GM13976 (cell line): Measurements from ENCODE around the gene NDUFAF7.
"Not testable (repeated sequence)": the region's sequence is repeated elsewhere in the genome, so short reads cannot be mapped to it uniquely, and the experiment has no call there.

Experiments
- DNase-seq: peaks from one replicate; pipeline ENCODE4 v3.0.0; 2012; ENCODE audit warnings: low spot score
- in situ Hi-C: fragments of 300-500 bp; cut with MboI; formaldehyde crosslinking; loops from one replicate; pipeline ENCODE4 v1.12.0; 2022; ENCODE audit warnings: low sequenced_read_pairs, mixed read lengths, inconsistent platforms; ENCODE audit not compliant: unreplicated experiment
- TF ChIP-seq, protein P1 (sequence below): IDR thresholded peaks from 2 replicates; pipeline ENCODE4 v1.5.1; 2012; ENCODE audit warnings: borderline replicate concordance, mild to moderate bottlenecking; ENCODE audit not compliant: insufficient read depth; ENCODE audit errors: extremely low read depth, missing control alignments, control extremely low read depth

Gene NDUFAF7

DNA sequence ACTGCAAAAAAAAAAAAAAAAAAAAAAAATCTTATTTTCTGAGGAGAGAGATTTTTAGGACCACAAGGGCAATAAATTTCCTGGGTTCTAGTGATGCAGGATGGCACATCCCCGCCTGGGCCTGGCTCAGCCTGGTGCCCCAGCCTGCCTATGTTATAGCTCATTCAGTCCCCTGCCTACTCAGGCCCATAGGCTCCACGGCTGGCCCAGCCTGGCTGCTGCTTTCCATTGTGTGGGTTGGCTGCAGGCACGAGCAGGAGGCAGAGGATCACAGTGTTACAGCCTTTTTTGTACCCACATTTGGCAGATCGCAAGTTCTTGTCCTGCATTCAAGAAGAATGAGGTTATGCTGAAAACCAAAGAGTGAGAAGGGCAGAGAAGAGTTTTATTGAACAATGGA, 40.2 kb upstream of the NDUFAF7 start:
- in situ Hi-C loops, result no loop called here
- no peak for DNase-seq
- TF ChIP-seq, protein P1, sequence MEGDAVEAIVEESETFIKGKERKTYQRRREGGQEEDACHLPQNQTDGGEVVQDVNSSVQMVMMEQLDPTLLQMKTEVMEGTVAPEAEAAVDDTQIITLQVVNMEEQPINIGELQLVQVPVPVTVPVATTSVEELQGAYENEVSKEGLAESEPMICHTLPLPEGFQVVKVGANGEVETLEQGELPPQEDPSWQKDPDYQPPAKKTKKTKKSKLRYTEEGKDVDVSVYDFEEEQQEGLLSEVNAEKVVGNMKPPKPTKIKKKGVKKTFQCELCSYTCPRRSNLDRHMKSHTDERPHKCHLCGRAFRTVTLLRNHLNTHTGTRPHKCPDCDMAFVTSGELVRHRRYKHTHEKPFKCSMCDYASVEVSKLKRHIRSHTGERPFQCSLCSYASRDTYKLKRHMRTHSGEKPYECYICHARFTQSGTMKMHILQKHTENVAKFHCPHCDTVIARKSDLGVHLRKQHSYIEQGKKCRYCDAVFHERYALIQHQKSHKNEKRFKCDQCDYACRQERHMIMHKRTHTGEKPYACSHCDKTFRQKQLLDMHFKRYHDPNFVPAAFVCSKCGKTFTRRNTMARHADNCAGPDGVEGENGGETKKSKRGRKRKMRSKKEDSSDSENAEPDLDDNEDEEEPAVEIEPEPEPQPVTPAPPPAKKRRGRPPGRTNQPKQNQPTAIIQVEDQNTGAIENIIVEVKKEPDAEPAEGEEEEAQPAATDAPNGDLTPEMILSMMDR, result no peak

DNA sequence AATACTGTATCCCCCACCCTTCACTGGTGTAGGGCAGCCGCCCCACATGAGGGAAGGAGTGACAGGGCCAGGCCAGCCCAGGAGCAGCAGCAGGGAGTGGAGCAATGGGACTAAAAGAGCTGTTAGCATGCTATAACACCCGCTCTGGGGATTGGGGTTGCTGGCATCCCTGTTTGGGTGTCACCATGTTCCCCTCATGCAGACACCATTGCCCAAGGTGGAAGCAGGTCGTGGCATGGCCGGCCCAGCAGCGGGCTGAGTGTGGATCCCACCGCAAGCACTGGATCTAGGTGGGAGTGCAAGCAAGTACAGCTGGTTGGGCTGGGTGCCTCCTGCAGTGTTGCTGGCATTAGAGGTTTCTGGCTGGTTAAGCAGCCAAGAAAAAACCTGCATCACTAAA, 39.7 kb upstream of the NDUFAF7 start:
- TF ChIP-seq, protein P1, result no peak
- in situ Hi-C loops, result no loop called here
- DNase-seq, result no peak

DNA sequence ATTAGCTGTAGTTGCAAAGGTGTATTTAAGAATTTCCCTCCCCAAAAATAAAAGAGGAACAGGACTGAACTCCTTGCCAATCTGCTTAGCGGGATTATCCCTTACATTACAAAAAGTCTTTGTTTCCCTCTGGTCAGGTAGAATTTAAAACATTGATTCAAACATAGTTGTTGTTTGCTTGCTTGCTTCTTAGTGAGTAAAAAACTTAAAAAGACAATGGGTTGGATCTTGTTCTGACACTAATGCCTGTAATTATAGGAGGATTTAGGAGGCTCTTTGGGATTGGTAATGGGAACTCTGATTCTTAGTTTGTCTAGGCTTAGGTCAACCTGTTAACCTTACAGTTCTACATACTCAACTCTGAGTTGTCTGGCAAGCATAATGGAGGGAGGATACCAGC, 38.9 kb upstream of the NDUFAF7 start:
- TF ChIP-seq, protein P1, result no peak
- in situ Hi-C loops, result no loop called here
- DNase-seq, result no peak

DNA sequence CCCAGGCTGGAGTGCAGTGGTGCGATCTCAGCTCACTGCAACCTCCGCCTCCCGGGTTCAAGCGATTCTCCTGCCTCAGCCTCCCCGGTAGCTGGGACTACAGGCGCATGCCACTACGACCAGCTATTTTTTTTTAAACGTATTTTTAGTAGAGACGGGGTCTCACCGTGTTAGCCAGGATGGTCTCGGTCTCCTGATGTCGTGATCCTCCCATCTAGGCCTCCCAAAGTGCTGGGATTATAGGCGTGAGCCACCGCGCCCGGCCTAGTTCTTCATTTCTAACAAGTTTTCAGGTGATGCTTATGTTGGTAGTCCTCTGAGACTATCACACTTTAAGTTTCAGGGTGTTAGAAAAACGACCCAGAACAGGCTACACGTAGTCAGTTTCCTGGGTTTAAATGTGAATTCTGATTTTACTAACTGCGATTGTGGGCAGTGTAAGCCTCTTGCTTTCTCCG, 35.6 kb upstream of the NDUFAF7 start:
- DNase-seq, in situ Hi-C loops: not testable (repeated sequence)

DNA sequence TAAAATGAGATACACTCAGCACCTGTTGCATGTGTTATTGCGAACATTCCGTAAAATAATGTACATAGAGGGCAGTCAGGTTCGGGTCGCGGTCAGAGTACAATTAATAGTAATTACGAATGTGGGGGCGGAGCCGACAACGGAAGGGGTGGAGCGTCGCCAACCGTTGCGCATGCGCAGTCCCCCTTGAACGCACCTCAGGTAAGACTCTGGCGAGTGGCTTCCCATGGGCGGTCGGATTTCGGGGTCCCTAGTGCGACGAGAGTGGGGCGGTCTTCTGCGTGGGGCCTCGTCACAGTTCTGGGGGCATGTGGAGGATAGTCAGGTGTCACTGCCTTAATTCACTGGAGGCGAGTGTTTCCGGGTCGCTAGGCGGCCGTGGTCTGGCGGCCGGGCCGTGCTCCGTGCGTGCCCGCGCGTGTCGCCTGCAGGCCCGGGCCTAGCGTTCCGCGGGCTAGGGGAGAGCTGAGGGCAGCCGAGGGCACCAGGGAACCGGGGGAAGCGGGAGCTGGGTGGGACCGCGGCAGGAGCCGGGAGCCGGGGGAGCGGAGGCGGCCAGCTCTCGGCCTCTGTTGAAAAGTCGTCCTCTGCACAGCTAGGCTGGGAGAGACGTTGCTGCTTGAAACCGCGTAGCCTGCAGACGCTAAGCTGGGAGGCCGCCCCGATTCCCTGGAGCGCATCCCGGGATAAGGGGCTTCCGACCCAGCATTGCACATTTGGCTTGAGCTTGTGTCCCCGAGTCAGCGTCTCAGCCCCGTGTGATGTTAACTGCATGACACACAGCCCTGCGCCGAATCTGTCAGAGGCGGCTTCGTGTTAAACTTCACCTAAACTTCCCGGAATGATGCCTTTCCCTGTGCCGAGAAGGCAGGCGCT, 34.9 kb upstream of the NDUFAF7 start, which contains the start of gene CEBPZOS:
Gene CEBPZOS (plus strand): TSS at position 177 of the 876 bp plus-strand sequence. CDS start 3,209 bp downstream, outside the sequence.
- TF ChIP-seq, protein P1, result no peak
- peak; percentile 92 for DNase-seq
- in situ Hi-C loops, result no loop called here

DNA sequence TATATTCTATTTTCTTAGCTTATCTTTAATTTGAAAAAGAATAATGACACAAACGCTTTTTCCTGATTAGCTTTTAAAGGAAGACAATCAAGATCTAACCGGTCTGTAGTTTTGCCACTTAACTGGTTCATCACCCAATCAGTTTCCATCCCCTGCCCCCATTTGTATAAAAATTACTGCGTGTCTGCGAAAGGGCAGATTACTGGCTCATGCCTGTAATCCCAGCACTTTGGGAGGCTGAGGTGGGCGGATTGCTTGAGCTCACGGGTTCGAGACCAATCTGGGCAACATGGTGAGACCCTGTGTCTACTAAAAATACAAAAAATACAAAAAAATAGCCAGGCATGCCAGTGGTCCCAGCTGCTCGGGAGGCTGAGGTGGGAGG, 32.8 kb upstream of the NDUFAF7 start:
- TF ChIP-seq, protein P1, result no peak
- in situ Hi-C loops, result no loop called here
- DNase-seq, result no peak

DNA sequence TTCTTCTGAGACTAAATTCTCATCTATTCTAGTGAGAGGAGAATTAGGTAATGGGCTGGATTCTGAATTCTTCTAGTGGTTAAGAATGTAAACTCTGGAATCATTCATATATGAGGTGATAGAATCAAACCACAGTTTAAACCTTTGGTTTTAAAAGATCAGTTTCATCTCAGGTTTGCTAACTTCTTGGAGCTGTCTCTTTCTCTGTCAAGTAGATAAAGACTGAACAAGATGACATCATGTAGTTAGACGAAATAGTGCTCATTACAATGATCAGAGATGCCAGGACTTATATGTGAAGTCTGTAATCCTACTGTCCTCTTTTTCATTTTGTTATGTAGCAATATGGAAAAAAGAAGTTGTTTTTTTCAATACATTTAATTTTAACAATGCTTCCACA, 30.2 kb upstream of the NDUFAF7 start:
- in situ Hi-C loops, result no loop called here
- TF ChIP-seq, protein P1, result no peak
- no peak for DNase-seq
